DND-41 (cell line): Measurements from ENCODE around the gene SMR3B.

Experiments
- EZH2 ChIP-seq: IDR thresholded peaks from 3 replicates; pipeline ENCODE4 v1.6.1; 2012; ENCODE audit warnings: borderline replicate concordance, low read depth, mild to moderate bottlenecking, moderate library complexity, low read length, inconsistent platforms; ENCODE audit not compliant: severe bottlenecking
- TF ChIP-seq, protein P1 (sequence below): IDR thresholded peaks from 2 replicates; pipeline ENCODE4 v1.5.1; 2012; ENCODE audit warnings: borderline replicate concordance, low read length, moderate library complexity, mild to moderate bottlenecking; ENCODE audit not compliant: poor library complexity, severe bottlenecking; ENCODE audit errors: extremely low read depth

- no peak for TF ChIP-seq EZH2
- TF ChIP-seq, protein P1, sequence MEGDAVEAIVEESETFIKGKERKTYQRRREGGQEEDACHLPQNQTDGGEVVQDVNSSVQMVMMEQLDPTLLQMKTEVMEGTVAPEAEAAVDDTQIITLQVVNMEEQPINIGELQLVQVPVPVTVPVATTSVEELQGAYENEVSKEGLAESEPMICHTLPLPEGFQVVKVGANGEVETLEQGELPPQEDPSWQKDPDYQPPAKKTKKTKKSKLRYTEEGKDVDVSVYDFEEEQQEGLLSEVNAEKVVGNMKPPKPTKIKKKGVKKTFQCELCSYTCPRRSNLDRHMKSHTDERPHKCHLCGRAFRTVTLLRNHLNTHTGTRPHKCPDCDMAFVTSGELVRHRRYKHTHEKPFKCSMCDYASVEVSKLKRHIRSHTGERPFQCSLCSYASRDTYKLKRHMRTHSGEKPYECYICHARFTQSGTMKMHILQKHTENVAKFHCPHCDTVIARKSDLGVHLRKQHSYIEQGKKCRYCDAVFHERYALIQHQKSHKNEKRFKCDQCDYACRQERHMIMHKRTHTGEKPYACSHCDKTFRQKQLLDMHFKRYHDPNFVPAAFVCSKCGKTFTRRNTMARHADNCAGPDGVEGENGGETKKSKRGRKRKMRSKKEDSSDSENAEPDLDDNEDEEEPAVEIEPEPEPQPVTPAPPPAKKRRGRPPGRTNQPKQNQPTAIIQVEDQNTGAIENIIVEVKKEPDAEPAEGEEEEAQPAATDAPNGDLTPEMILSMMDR: no peak
These were observed 14.6 kb downstream of the SMR3B start, which contains the start of gene OPRPN for GRCh38 chr4:70397580-70397979.
